ENCODE results near the gene ZNF805. TPM values are rescaled to one million over a fixed set of nuclear protein-coding genes. Genes with fewer than 3 reads are reported as not detected.

Gene ZNF805
- total and polyA plus RNA-seq, 2 of the 13 experiments (the other 11 are each of a cell fraction or from before 2014, with no cell fraction given) = 5.1 to 12.8 TPM

GRCh38 chr19:57240311-57241090 is at the start of gene ZNF805 (continued):
- TF ChIP-seq KIAA2018 (CRISPR knock-in tag; IDR thresholded peaks at IDR 0.05; ENCODE audit: borderline replicate concordance) (no peak), ZSCAN30 (CRISPR knock-in tag; IDR thresholded peaks at IDR 0.05) (no peak), HDAC2 (CRISPR knock-in tag; IDR thresholded peaks at IDR 0.05) (peak; percentile 82), MYC (CRISPR knock-in tag; IDR thresholded peaks at IDR 0.05; ENCODE audit: borderline replicate concordance) (peak; percentile 93), ZNF850 (CRISPR knock-in tag; conservative IDR thresholded peaks at IDR 0.05) (no peak), THAP7 (CRISPR knock-in tag; IDR thresholded peaks at IDR 0.05) (0 out of 2 replicates have a peak, but pooled peaks have one; percentile 28), YEATS4 (CRISPR knock-in tag; IDR thresholded peaks at IDR 0.05; ENCODE audit: borderline replicate concordance) (peak; percentile 94), PHF20 (CRISPR knock-in tag; IDR thresholded peaks at IDR 0.05) (peak; percentile 99), ZNF317 (CRISPR knock-in tag; IDR thresholded peaks at IDR 0.05) (peak; percentile 70), MAZ (IDR thresholded peaks at IDR 0.05; ENCODE audit: borderline replicate concordance, low read depth, low read length) (peak; percentile 91), MAZ (CRISPR knock-in tag; IDR thresholded peaks at IDR 0.05; ENCODE audit: low read depth) (peak; percentile 86), ADNP (CRISPR knock-in tag; IDR thresholded peaks at IDR 0.05) (no peak), SP4 (CRISPR knock-in tag; IDR thresholded peaks at IDR 0.05) (peak; percentile 85), HMG20B (CRISPR knock-in tag; conservative IDR thresholded peaks at IDR 0.05) (no peak), DMTF1 (CRISPR knock-in tag; IDR thresholded peaks at IDR 0.05) (no peak), ZNF674 (CRISPR knock-in tag; IDR thresholded peaks at IDR 0.05; ENCODE audit: low read depth) (no peak), SMC3 (IDR thresholded peaks at IDR 0.05; ENCODE audit: low read length) (no peak), SIN3B (IDR thresholded peaks at IDR 0.05; ENCODE audit: low read length) (peak; percentile 55; the same call in 1 of the 2 replicates), TOE1 (CRISPR knock-in tag; IDR thresholded peaks at IDR 0.05) (no peak), ZNF879 (CRISPR knock-in tag; IDR thresholded peaks at IDR 0.05) (0 out of 2 replicates have a peak, but pooled peaks have one; percentile 29)

Data from HepG2 (cell line).